HepG2 (cell line): ENCODE results near the gene POLR2H. TPM values are rescaled to one million over a fixed set of nuclear protein-coding genes. Genes with fewer than 3 reads are reported as not detected.

ENCODE experiments used
- ATF1 ChIP-seq: IDR thresholded peaks from 2 replicates; pipeline ENCODE4 v1.6.1; 2016; ENCODE audit warnings: mild to moderate bottlenecking, control low read depth
- BCL3 ChIP-seq: sonication (generic); formaldehyde crosslinking; IDR thresholded peaks from 2 replicates; pipeline ENCODE4 v1.5.1; 2020; ENCODE audit warnings: mild to moderate bottlenecking, missing genetic modification reagents, moderate library complexity
- CHD4 ChIP-seq: fragments of 200-600 bp; sonication (generic); IDR thresholded peaks from 2 replicates; pipeline ENCODE4 v1.7.0; 2017; ENCODE audit warnings: mild to moderate bottlenecking, low read length, borderline replicate concordance
- DR1 ChIP-seq: sonication (generic); formaldehyde crosslinking; IDR thresholded peaks from 2 replicates; pipeline ENCODE4 v1.8.0; 2021; ENCODE audit warnings: mild to moderate bottlenecking, missing genetic modification reagents, inconsistent platforms
- HMGA1 ChIP-seq: sonication (generic); formaldehyde crosslinking; conservative IDR thresholded peaks from 2 replicates; pipeline ENCODE4 v1.4.0; 2020; ENCODE audit warnings: missing genetic modification reagents
- MATR3 ChIP-seq: sonication (generic); formaldehyde crosslinking; IDR thresholded peaks from 2 replicates; pipeline ENCODE4 v1.4.0; 2020; ENCODE audit warnings: missing genetic modification reagents
- NFE2 ChIP-seq: sonication (generic); formaldehyde crosslinking; IDR thresholded peaks from 2 replicates; pipeline ENCODE4 v1.4.0; 2020; ENCODE audit warnings: missing genetic modification reagents
- NRL ChIP-seq: sonication (generic); formaldehyde crosslinking; IDR thresholded peaks from 2 replicates; pipeline ENCODE4 v1.5.0; 2020; ENCODE audit warnings: missing genetic modification reagents, mild to moderate bottlenecking, moderate library complexity, borderline replicate concordance
- ONECUT2 ChIP-seq: sonication (generic); formaldehyde crosslinking; IDR thresholded peaks from 2 replicates; pipeline ENCODE4 v1.4.0; 2020; ENCODE audit warnings: missing genetic modification reagents
- PCBP1 ChIP-seq: fragments of 200-400 bp; formaldehyde crosslinking; IDR thresholded peaks from 2 replicates; pipeline ENCODE4 v1.6.1; 2017; ENCODE audit warnings: mild to moderate bottlenecking, low read depth, low read length, borderline replicate concordance
- SIX1 ChIP-seq: sonication (generic); formaldehyde crosslinking; IDR thresholded peaks from 2 replicates; pipeline ENCODE4 v1.4.0; 2020; ENCODE audit warnings: missing genetic modification reagents, borderline replicate concordance
- SKIL ChIP-seq: sonication (generic); formaldehyde crosslinking; IDR thresholded peaks from 2 replicates; pipeline ENCODE4 v1.8.0; 2022; ENCODE audit warnings: missing genetic modification reagents, mild to moderate bottlenecking, moderate library complexity, borderline replicate concordance
- SPEN ChIP-seq: sonication (generic); formaldehyde crosslinking; IDR thresholded peaks from 2 replicates; pipeline ENCODE4 v1.5.1; 2020; ENCODE audit warnings: low read depth, mild to moderate bottlenecking, missing genetic modification reagents
- STAT5B ChIP-seq: sonication (generic); formaldehyde crosslinking; IDR thresholded peaks from 2 replicates; pipeline ENCODE4 v1.4.0; 2020; ENCODE audit warnings: missing genetic modification reagents
- TBX2 ChIP-seq: sonication (generic); formaldehyde crosslinking; IDR thresholded peaks from 2 replicates; pipeline ENCODE4 v1.5.0; 2020; ENCODE audit warnings: missing genetic modification reagents, mild to moderate bottlenecking, borderline replicate concordance
- ZBTB4 ChIP-seq: sonication (generic); formaldehyde crosslinking; IDR thresholded peaks from 2 replicates; pipeline ENCODE4 v1.4.0; 2020; ENCODE audit warnings: missing genetic modification reagents, mild to moderate bottlenecking, borderline replicate concordance
- ZNF207 ChIP-seq: fragments of 450-650 bp; IDR thresholded peaks from 2 replicates; pipeline ENCODE4 v1.6.1; 2016; ENCODE audit warnings: antibody characterized with exemption, borderline replicate concordance
- ZNF629 ChIP-seq: sonication (generic); formaldehyde crosslinking; conservative IDR thresholded peaks from 2 replicates; pipeline ENCODE4 v1.5.0; 2020; ENCODE audit warnings: missing genetic modification reagents
- ZNF841 ChIP-seq: sonication (generic); formaldehyde crosslinking; IDR thresholded peaks from 2 replicates; pipeline ENCODE4 v1.8.1; 2023; ENCODE audit warnings: missing genetic modification reagents, borderline replicate concordance
- polyA plus RNA-seq, 8 experiments: library from polyadenylated mRNA; depleted of rRNA in 3 of 8; stranded (reverse) in 7 of 8; unstranded in 1 of 8; fragments of >200 nt; fragmentation: Illumina TruSeq in 4 of 8; extraction: Trizol in 4 of 8; gene quantifications; 2 replicates each; pipeline versions ENCODE4 v1.2.1 to v1.2.3, GENCODE V29; 2011 to 2016; ENCODE audit warnings: low read depth in 4 of 8, missing spikeins in 1 of 8, mixed read lengths in 1 of 8; ENCODE audit not compliant: insufficient read depth in 1 of 8
- total RNA-seq, 5 experiments: library from RNA; depleted of rRNA; stranded (reverse); fragments of >200 nt; fragmentation: Illumina TruSeq; extraction: Trizol; gene quantifications; 2 replicates each; pipeline ENCODE4 v1.2.3, GENCODE V29; 2016; ENCODE audit warnings: low read depth in 1 of 5
- TF ChIP-seq, protein P1 (sequence below): sonication (generic); formaldehyde crosslinking; IDR thresholded peaks from 2 replicates; pipeline ENCODE4 v1.4.0; 2020; ENCODE audit warnings: mild to moderate bottlenecking, missing genetic modification reagents

POLR2H gene
- total and polyA plus RNA-seq, 2 of the 13 experiments (the other 11 are each of a cell fraction or from before 2014, with no cell fraction given): 118 to 194 TPM

DNA sequence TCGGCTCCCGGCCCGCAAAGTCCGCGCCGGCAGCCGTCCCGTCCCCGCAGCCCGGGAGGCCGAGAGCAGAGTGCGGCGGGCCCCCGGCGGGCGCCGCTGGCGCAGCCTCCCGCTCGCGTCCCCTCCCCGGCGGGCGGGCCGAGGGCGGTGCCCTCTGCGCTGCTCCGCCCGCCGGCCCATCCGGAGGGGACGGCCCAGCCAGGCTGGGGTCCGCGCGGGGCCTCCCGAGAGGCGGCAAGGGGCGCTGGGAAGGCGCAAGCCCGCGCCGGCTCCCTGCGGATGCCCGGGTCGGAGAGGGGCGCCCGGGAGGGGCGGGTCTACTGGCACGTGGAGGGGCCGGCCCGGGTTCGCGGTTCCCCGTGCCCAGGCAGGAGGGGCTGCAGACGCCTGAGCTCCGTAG, at the start of gene POLR2H, which contains the start of gene CLCN2 (continued):
- no peak for TF ChIP-seq ZNF207
- TF ChIP-seq SIX1: no peak
- no peak for TF ChIP-seq TBX2 (CRISPR knock-in tag)
- no peak for TF ChIP-seq HMGA1 (CRISPR knock-in tag)
- peak; percentile 52; the same call in 1 of the 2 replicates for TF ChIP-seq SPEN
- 0 out of 2 replicates have a peak, but pooled peaks have one; percentile 7 for TF ChIP-seq ZBTB4
- TF ChIP-seq ONECUT2 (CRISPR knock-in tag): no peak
- TF ChIP-seq BCL3: no peak
- no peak for TF ChIP-seq ATF1 (CRISPR knock-in tag)
- TF ChIP-seq SKIL (CRISPR knock-in tag): no peak
- TF ChIP-seq ZNF629 (CRISPR knock-in tag): no peak
- TF ChIP-seq PCBP1: no peak
- TF ChIP-seq DR1: peak; percentile 24; the same call in 1 of the 2 replicates
- no peak for TF ChIP-seq MATR3 (CRISPR knock-in tag)
- TF ChIP-seq, protein P1, sequence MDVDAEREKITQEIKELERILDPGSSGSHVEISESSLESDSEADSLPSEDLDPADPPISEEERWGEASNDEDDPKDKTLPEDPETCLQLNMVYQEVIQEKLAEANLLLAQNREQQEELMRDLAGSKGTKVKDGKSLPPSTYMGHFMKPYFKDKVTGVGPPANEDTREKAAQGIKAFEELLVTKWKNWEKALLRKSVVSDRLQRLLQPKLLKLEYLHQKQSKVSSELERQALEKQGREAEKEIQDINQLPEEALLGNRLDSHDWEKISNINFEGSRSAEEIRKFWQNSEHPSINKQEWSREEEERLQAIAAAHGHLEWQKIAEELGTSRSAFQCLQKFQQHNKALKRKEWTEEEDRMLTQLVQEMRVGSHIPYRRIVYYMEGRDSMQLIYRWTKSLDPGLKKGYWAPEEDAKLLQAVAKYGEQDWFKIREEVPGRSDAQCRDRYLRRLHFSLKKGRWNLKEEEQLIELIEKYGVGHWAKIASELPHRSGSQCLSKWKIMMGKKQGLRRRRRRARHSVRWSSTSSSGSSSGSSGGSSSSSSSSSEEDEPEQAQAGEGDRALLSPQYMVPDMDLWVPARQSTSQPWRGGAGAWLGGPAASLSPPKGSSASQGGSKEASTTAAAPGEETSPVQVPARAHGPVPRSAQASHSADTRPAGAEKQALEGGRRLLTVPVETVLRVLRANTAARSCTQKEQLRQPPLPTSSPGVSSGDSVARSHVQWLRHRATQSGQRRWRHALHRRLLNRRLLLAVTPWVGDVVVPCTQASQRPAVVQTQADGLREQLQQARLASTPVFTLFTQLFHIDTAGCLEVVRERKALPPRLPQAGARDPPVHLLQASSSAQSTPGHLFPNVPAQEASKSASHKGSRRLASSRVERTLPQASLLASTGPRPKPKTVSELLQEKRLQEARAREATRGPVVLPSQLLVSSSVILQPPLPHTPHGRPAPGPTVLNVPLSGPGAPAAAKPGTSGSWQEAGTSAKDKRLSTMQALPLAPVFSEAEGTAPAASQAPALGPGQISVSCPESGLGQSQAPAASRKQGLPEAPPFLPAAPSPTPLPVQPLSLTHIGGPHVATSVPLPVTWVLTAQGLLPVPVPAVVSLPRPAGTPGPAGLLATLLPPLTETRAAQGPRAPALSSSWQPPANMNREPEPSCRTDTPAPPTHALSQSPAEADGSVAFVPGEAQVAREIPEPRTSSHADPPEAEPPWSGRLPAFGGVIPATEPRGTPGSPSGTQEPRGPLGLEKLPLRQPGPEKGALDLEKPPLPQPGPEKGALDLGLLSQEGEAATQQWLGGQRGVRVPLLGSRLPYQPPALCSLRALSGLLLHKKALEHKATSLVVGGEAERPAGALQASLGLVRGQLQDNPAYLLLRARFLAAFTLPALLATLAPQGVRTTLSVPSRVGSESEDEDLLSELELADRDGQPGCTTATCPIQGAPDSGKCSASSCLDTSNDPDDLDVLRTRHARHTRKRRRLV (CRISPR knock-in tag): no peak
- TF ChIP-seq NFE2: no peak
- TF ChIP-seq NRL (CRISPR knock-in tag): no peak
- TF ChIP-seq ZNF841 (CRISPR knock-in tag): no peak
- no peak for TF ChIP-seq STAT5B (CRISPR knock-in tag)
- TF ChIP-seq CHD4: no peak
